NB4 (cell line): Measurements from ENCODE around the gene ARMC9.

ENCODE experiments used
- POLR2A ChIP-seq: IDR thresholded peaks from 2 replicates; pipeline ENCODE4 v1.6.1; 2011; ENCODE audit warnings: mild to moderate bottlenecking; ENCODE audit not compliant: insufficient read length; ENCODE audit errors: extremely low read depth
- TF ChIP-seq, protein P1 (sequence below): IDR thresholded peaks from one replicate; pipeline ENCODE4 v1.5.1; 2012; ENCODE audit warnings: low read depth, low read length

DNA sequence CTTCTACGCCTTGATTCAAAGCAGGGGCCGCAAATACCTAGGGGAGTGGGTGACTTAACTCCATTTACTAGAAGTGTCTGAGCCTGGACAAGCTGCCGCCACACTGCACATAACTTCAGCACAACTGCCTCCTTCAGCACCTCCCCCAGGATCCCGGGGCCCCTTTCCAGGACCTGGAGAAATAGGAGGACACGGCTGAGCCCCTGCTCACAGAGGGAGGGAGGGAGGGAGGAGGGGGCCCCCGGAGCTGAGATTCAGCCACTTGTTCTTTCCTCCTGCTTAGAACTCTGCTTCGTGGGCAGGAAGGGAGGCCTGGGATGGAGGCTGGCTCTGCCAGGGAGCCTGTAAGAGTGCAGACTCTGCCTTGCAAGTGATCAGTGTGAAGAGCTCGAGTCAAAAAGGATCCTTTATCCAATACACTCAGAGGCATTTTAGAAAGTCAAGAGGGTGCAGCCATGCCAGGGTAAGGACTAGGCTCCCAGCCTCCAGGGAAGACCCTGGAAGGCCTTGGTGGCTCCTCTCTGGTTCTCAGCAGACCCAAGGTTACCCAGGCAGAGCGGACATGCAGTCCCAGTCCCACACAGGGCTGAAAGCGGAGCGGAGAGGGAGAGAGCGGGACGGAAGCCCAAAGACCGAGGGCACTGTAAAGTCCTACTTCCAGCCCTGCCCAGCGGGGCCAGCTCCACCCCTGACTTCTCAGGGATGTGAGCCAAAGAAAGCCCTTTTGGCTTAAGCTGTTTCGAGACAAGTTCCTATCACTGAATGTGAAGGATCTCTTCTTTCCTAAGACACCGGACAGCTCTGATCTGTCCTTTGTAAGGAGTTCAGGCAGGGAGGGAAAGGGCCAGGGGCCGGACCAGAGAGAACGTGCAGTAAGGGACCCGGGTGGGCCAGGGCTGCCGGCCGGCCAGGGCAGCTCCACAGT lies 8.6 kb upstream of the ARMC9 start:
- TF ChIP-seq, protein P1, sequence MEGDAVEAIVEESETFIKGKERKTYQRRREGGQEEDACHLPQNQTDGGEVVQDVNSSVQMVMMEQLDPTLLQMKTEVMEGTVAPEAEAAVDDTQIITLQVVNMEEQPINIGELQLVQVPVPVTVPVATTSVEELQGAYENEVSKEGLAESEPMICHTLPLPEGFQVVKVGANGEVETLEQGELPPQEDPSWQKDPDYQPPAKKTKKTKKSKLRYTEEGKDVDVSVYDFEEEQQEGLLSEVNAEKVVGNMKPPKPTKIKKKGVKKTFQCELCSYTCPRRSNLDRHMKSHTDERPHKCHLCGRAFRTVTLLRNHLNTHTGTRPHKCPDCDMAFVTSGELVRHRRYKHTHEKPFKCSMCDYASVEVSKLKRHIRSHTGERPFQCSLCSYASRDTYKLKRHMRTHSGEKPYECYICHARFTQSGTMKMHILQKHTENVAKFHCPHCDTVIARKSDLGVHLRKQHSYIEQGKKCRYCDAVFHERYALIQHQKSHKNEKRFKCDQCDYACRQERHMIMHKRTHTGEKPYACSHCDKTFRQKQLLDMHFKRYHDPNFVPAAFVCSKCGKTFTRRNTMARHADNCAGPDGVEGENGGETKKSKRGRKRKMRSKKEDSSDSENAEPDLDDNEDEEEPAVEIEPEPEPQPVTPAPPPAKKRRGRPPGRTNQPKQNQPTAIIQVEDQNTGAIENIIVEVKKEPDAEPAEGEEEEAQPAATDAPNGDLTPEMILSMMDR, result no peak
- no peak for TF ChIP-seq POLR2A
